HL-60/S4 treated with phorbol 12-myristate 13-acetate at 8.2 ng/mL for 4 days and 3 days (cell line): ENCODE measurements around the gene MAST1.
"Not testable (repeated sequence)": the region's sequence is repeated elsewhere in the genome, so short reads cannot be mapped to it uniquely, and the experiment has no call there.

Experiments used
- in situ Hi-C: fragments of 300-500 bp; cut with MboI; formaldehyde crosslinking; loops from 2 replicates; pipeline ENCODE4 v1.15.0; 2022; ENCODE audit warnings: low sequenced_read_pairs

MAST1 gene

GRCh38 chr19:12838886-12839756 is 806 bp downstream of the MAST1 start:
- in situ Hi-C loops: no loop called here

GRCh38 chr19:12840091-12841079 is 2.1 kb downstream of the MAST1 start:
- in situ Hi-C loops: no loop called here

GRCh38 chr19:12841094-12841493 is 2.8 kb downstream of the MAST1 start:
- in situ Hi-C loops: no loop called here

- in situ Hi-C loops: no loop called here
Measured at GRCh38 chr19:12842511-12842910, 4.2 kb downstream of the MAST1 start.

GRCh38 chr19:12843328-12843727 is 5.0 kb downstream of the MAST1 start:
- in situ Hi-C loops: no loop called here

GRCh38 chr19:12843999-12844732 is 5.9 kb downstream of the MAST1 start:
- in situ Hi-C loops: no loop called here

- in situ Hi-C loops: not testable (repeated sequence)
Measured at GRCh38 chr19:12846613-12847012, 8.3 kb downstream of the MAST1 start.

- in situ Hi-C loops: no loop called here
Measured at GRCh38 chr19:12847159-12848139, 9.1 kb downstream of the MAST1 start.

GRCh38 chr19:12856653-12857052 is 18.3 kb downstream of the MAST1 start:
- in situ Hi-C loops: no loop called here

- in situ Hi-C loops: no loop called here
Measured at GRCh38 chr19:12858041-12858928, 20.0 kb downstream of the MAST1 start.

GRCh38 chr19:12859546-12859945 is 21.2 kb downstream of the MAST1 start:
- in situ Hi-C loops: no loop called here

GRCh38 chr19:12864143-12864542 is 25.8 kb downstream of the MAST1 start:
- in situ Hi-C loops: no loop called here

- in situ Hi-C loops: no loop called here
Measured at GRCh38 chr19:12864721-12865715, 26.7 kb downstream of the MAST1 start.

- in situ Hi-C loops: no loop called here
Measured at GRCh38 chr19:12865746-12866415, 27.6 kb downstream of the MAST1 start.

GRCh38 chr19:12866416-12867119 is 28.3 kb downstream of the MAST1 start:
- in situ Hi-C loops: no loop called here
